Activated CD4-positive, alpha-beta memory T cell treated with anti-CD3 and anti-CD28 coated beads, Interleukin-2, amount 10 ng/mL, durations not matched to agents 7 days and 5 days (primary cell): Measurements from ENCODE around the gene TBRG4. TPM values are rescaled to one million over a fixed set of nuclear protein-coding genes. Genes with fewer than 3 reads are reported as not detected.
"Not testable (repeated sequence)": the region's sequence is repeated elsewhere in the genome, so short reads cannot be mapped to it uniquely, and the experiment has no call there.

Source experiments
- CTCF ChIA-PET: fragments of 350-600 bp; sonication (Branson Sonifier 250); formaldehyde crosslinking; loops from one replicate; lab custom pipeline; 2021; ENCODE audit warnings: antibody characterized with exemption, inconsistent platforms; lab: Charles Lee
- POLR2A ChIA-PET: fragments of 350-600 bp; sonication (Branson Sonifier 250); formaldehyde crosslinking; loops from one replicate; lab custom pipeline; 2021; ENCODE audit warnings: antibody characterized with exemption; lab: Charles Lee
- DNase-seq: peaks from one replicate; pipeline ENCODE4 v3.0.0-alpha.2; 2020
- H3K27ac Mint-ChIP-seq: one replicate; pipeline ENCODE4 v1.8.0; 2021; ENCODE audit warnings: mild to moderate bottlenecking, mixed read lengths
- H3K27me3 Mint-ChIP-seq: one replicate; pipeline ENCODE4 v1.8.0; 2021; ENCODE audit warnings: mixed read lengths
- H3K36me3 Mint-ChIP-seq: one replicate; pipeline ENCODE4 v1.8.0; 2021; ENCODE audit warnings: low read depth, mixed read lengths
- H3K4me1 Mint-ChIP-seq: one replicate; pipeline ENCODE4 v1.8.0; 2021; ENCODE audit warnings: mixed read lengths
- H3K4me3 Mint-ChIP-seq: one replicate; pipeline ENCODE4 v1.8.0; 2021; ENCODE audit warnings: mild to moderate bottlenecking, mixed read lengths
- H3K9me3 Mint-ChIP-seq: one replicate; pipeline ENCODE4 v1.8.0; 2021; ENCODE audit warnings: mixed read lengths
- total RNA-seq, 2 experiments: library from RNA; stranded (reverse); gene quantifications; one replicate each; pipeline ENCODE4 v1.2.3, GENCODE V29; 2021

Gene TBRG4
- total RNA-seq, 2 experiments from 2014 or later: 98.8 to 103 TPM

GRCh38 chr7:45123913-45124710 lies 12.6 kb upstream of the TBRG4 start:
- no peak for DNase-seq
- POLR2A ChIA-PET: interaction anchor here (0.9 to 6.8 kb wide), 9 partner anchors 12 to 276 kb away, joined by 4 to 149 read pairs (median 9); partner anchors contain the start of genes H2AZ2, MYO1G, PURB and TBRG4
- H3K36me3 Mint-ChIP-seq: no peaks in the 10 kb centered on the region
- H3K4me3 Mint-ChIP-seq: no peak overlapping the region
- H3K4me1 Mint-ChIP-seq: peaks cover 25% of the 10 kb centered on the region
- H3K9me3 Mint-ChIP-seq: no peaks in the 10 kb centered on the region
- H3K27ac Mint-ChIP-seq: peak overlapping the region; percentile 93
- CTCF ChIA-PET: interaction anchor here (3.5 to 4.1 kb wide), 2 partner anchors 12 to 13 kb away, joined by 25 to 37 read pairs; partner anchors contain the start of gene TBRG4
- no peaks in the 10 kb centered on the region for H3K27me3 Mint-ChIP-seq

- ChIA-PET POLR2A (interaction anchor here (0.8 to 6.8 kb wide), 15 partner anchors 10 to 275 kb away, joined by 3 to 149 read pairs (median 5); partner anchors contain the start of genes H2AZ2, MYO1G, PURB and TBRG4), CTCF (interaction anchor here (0.6 to 4.1 kb wide), 4 partner anchors 8 to 266 kb away, joined by 4 to 37 read pairs (median 15); partner anchors contain the start of gene TBRG4)
- Mint-ChIP-seq H3K9me3 (no peaks in the 10 kb centered on the region), H3K27ac (peak overlapping the region; percentile 93), H3K4me3 (peak overlapping the region; percentile 55), H3K36me3 (no peaks in the 10 kb centered on the region), H3K27me3 (no peaks in the 10 kb centered on the region), H3K4me1 (peaks cover 31% of the 10 kb centered on the region)
- DNase-seq: peak; percentile 49
These were observed 11.7 kb upstream of the TBRG4 start for GRCh38 chr7:45122975-45123860.

- DNase-seq: no peak
- no peak overlapping the region for H3K4me3 Mint-ChIP-seq
- peaks cover 35% of the 10 kb centered on the region for H3K4me1 Mint-ChIP-seq
- POLR2A ChIA-PET: interaction anchor here (6.8 kb wide), 1 partner anchor 7 kb away, joined by 149 read pairs; the partner anchor contains the start of gene TBRG4
- no peak overlapping the region for H3K27ac Mint-ChIP-seq
- CTCF ChIA-PET: interaction anchor here (1.2 kb wide), 1 partner anchor 17 kb away, joined by 3 read pairs; no protein-coding TSS in a partner anchor
- peaks cover 6% of the 10 kb centered on the region for H3K27me3 Mint-ChIP-seq
- H3K9me3 Mint-ChIP-seq: no peaks in the 10 kb centered on the region
- H3K36me3 Mint-ChIP-seq: no peaks in the 10 kb centered on the region
These were observed 8.1 kb upstream of the TBRG4 start for GRCh38 chr7:45119550-45119949.

- Mint-ChIP-seq H3K36me3 (no peaks in the 10 kb centered on the region), H3K27ac (no peak overlapping the region), H3K4me1 (peaks cover 30% of the 10 kb centered on the region), H3K27me3 (peaks cover 9% of the 10 kb centered on the region), H3K4me3 (no peak overlapping the region), H3K9me3 (no peaks in the 10 kb centered on the region)
- CTCF ChIA-PET: interaction anchor here (1.2 kb wide), 1 partner anchor 18 kb away, joined by 3 read pairs; no protein-coding TSS in a partner anchor
- POLR2A ChIA-PET: no interaction called here
- no peak for DNase-seq
These were observed 7.4 kb upstream of the TBRG4 start for GRCh38 chr7:45118889-45119331.

- no peak overlapping the region for H3K4me3 Mint-ChIP-seq
- CTCF ChIA-PET: no interaction called here
These were observed 6.8 kb upstream of the TBRG4 start for GRCh38 chr7:45118292-45118691.

GRCh38 chr7:45117582-45117981 lies 6.1 kb upstream of the TBRG4 start:
- ChIA-PET POLR2A (interaction anchor here (1.2 kb wide), 1 partner anchor 9 kb away, joined by 3 read pairs; no protein-coding TSS in a partner anchor), CTCF (no interaction called here)
- Mint-ChIP-seq H3K4me1 (peaks cover 21% of the 10 kb centered on the region), H3K36me3 (no peaks in the 10 kb centered on the region), H3K9me3 (no peaks in the 10 kb centered on the region), H3K27me3 (peaks cover 12% of the 10 kb centered on the region), H3K4me3 (no peak overlapping the region), H3K27ac (no peak overlapping the region)
- no peak for DNase-seq

More at GRCh38 chr7:45118292-45118691, 6.8 kb upstream of the TBRG4 start:
- Mint-ChIP-seq H3K27ac (no peak overlapping the region), H3K9me3 (no peaks in the 10 kb centered on the region), H3K27me3 (peaks cover 11% of the 10 kb centered on the region), H3K4me1 (peaks cover 23% of the 10 kb centered on the region), H3K36me3 (no peaks in the 10 kb centered on the region)
- DNase-seq: no peak
- POLR2A ChIA-PET: no interaction called here

- no peak for DNase-seq
- ChIA-PET CTCF (interaction anchor here (11.1 kb wide), 1 partner anchor 19 kb away, joined by 76 read pairs; no protein-coding TSS in a partner anchor), POLR2A (interaction anchor here (0.7 to 0.8 kb wide), 2 partner anchors 15 to 137 kb away, joined by 3 to 4 read pairs; partner anchors contain the start of gene MYO1G)
- Mint-ChIP-seq H3K27ac (no peak overlapping the region), H3K27me3 (peaks cover 12% of the 10 kb centered on the region), H3K9me3 (no peaks in the 10 kb centered on the region), H3K4me1 (peaks cover 25% of the 10 kb centered on the region), H3K36me3 (peaks cover 7% of the 10 kb centered on the region), H3K4me3 (no peak overlapping the region)
These were observed 4.6 kb upstream of the TBRG4 start for GRCh38 chr7:45116048-45116447.

- H3K36me3 Mint-ChIP-seq: peaks cover 10% of the 10 kb centered on the region
- ChIA-PET POLR2A (interaction anchor here (0.8 to 6.7 kb wide), 6 partner anchors 8 to 267 kb away, joined by 3 to 149 read pairs (median 4); no protein-coding TSS in a partner anchor), CTCF (interaction anchor here (0.7 to 11.1 kb wide), 4 partner anchors 8 to 257 kb away, joined by 3 to 76 read pairs (median 4); no protein-coding TSS in a partner anchor)
- DNase-seq: no peak
- H3K27me3 Mint-ChIP-seq: peaks cover 12% of the 10 kb centered on the region
- no peaks in the 10 kb centered on the region for H3K9me3 Mint-ChIP-seq
- peaks cover 30% of the 10 kb centered on the region for H3K4me1 Mint-ChIP-seq
- H3K27ac Mint-ChIP-seq: no peak overlapping the region
- no peak overlapping the region for H3K4me3 Mint-ChIP-seq
These were observed 3.4 kb upstream of the TBRG4 start for GRCh38 chr7:45114926-45115325.

GRCh38 chr7:45114257-45114656 lies 2.8 kb upstream of the TBRG4 start:
- not testable (repeated sequence) for H3K4me3 Mint-ChIP-seq, H3K9me3 Mint-ChIP-seq, DNase-seq, H3K27ac Mint-ChIP-seq
- POLR2A ChIA-PET: interaction anchor here (0.8 to 6.7 kb wide), 6 partner anchors 9 to 266 kb away, joined by 3 to 149 read pairs (median 4); no protein-coding TSS in a partner anchor
- CTCF ChIA-PET: interaction anchor here (0.6 to 11.1 kb wide), 4 partner anchors 9 to 302 kb away, joined by 3 to 76 read pairs (median 4); no protein-coding TSS in a partner anchor
- peaks cover 12% of the 10 kb centered on the region for H3K36me3 Mint-ChIP-seq
- peaks cover 32% of the 10 kb centered on the region for H3K4me1 Mint-ChIP-seq
- H3K27me3 Mint-ChIP-seq: peaks cover 12% of the 10 kb centered on the region

- Mint-ChIP-seq H3K27me3 (peaks cover 12% of the 10 kb centered on the region), H3K27ac (peak overlapping the region; percentile 89), H3K4me1 (peaks cover 41% of the 10 kb centered on the region), H3K9me3 (no peaks in the 10 kb centered on the region), H3K36me3 (peaks cover 23% of the 10 kb centered on the region), H3K4me3 (peak overlapping the region; percentile 90)
- ChIA-PET CTCF (interaction anchor here (1.2 to 11.1 kb wide), 4 partner anchors 9 to 227 kb away, joined by 3 to 76 read pairs (median 21); partner anchors contain the start of gene PURB), POLR2A (interaction anchor here (1.2 to 6.7 kb wide), 8 partner anchors 10 to 133 kb away, joined by 4 to 149 read pairs (median 23); partner anchors contain the start of genes MYO1G and NACAD)
- DNase-seq: no peak
These were observed 1.2 kb upstream of the TBRG4 start for GRCh38 chr7:45112648-45113047.

GRCh38 chr7:45108863-45109262 lies 2.6 kb downstream of the TBRG4 start:
- peak overlapping the region; percentile 52 for H3K4me3 Mint-ChIP-seq
- no peak for DNase-seq
- H3K4me1 Mint-ChIP-seq: peaks cover 48% of the 10 kb centered on the region
- H3K27ac Mint-ChIP-seq: peak overlapping the region; percentile 64
- H3K36me3 Mint-ChIP-seq: peaks cover 50% of the 10 kb centered on the region
- POLR2A ChIA-PET: interaction anchor here (0.8 to 6.7 kb wide), 4 partner anchors 14 to 136 kb away, joined by 3 to 149 read pairs (median 36); partner anchors contain the start of gene MYO1G
- CTCF ChIA-PET: interaction anchor here (11.1 kb wide), 1 partner anchor 27 kb away, joined by 76 read pairs; no protein-coding TSS in a partner anchor
- H3K27me3 Mint-ChIP-seq: peaks cover 3% of the 10 kb centered on the region
- H3K9me3 Mint-ChIP-seq: no peaks in the 10 kb centered on the region
